WTC11 (cell line): ENCODE measurements around the gene MCUR1.

Experiments
- ATF1 ChIP-seq: sonication (generic); formaldehyde crosslinking; IDR thresholded peaks from 2 replicates; pipeline ENCODE4 v1.8.1; 2023; ENCODE audit warnings: mild to moderate bottlenecking, moderate library complexity, missing genetic modification reagents
- CREM ChIP-seq: sonication (generic); formaldehyde crosslinking; IDR thresholded peaks from 2 replicates; pipeline ENCODE4 v1.8.1; 2022; ENCODE audit warnings: mild to moderate bottlenecking, missing genetic modification reagents, moderate library complexity
- FOXP1 ChIP-seq: sonication (generic); formaldehyde crosslinking; IDR thresholded peaks from 2 replicates; pipeline ENCODE4 v1.8.0; 2022; ENCODE audit warnings: missing genetic modification reagents, mild to moderate bottlenecking, moderate library complexity, borderline replicate concordance
- JUN ChIP-seq: sonication (generic); formaldehyde crosslinking; IDR thresholded peaks from 2 replicates; pipeline ENCODE4 v1.8.0; 2023; ENCODE audit warnings: mild to moderate bottlenecking, missing genetic modification reagents
- NFE2L1 ChIP-seq: sonication (generic); formaldehyde crosslinking; IDR thresholded peaks from 2 replicates; pipeline ENCODE4 v1.8.1; 2023; ENCODE audit warnings: missing genetic modification reagents
- NR3C1 ChIP-seq: sonication (generic); formaldehyde crosslinking; conservative IDR thresholded peaks from 2 replicates; pipeline ENCODE4 v1.8.1; 2023; ENCODE audit warnings: low read depth, mild to moderate bottlenecking, missing genetic modification reagents
- SP1 ChIP-seq: sonication (generic); formaldehyde crosslinking; conservative IDR thresholded peaks from 2 replicates; pipeline ENCODE4 v1.8.1; 2022; ENCODE audit warnings: missing genetic modification reagents
- ZNF281 ChIP-seq: sonication (generic); formaldehyde crosslinking; IDR thresholded peaks from 2 replicates; pipeline ENCODE4 v1.8.0; 2023; ENCODE audit warnings: mild to moderate bottlenecking, missing genetic modification reagents
- TF ChIP-seq, protein P1 (sequence below): sonication (generic); formaldehyde crosslinking; conservative IDR thresholded peaks from 2 replicates; pipeline ENCODE4 v1.8.1; 2022; ENCODE audit warnings: mild to moderate bottlenecking, missing genetic modification reagents
- TF ChIP-seq, protein P2 (sequence below): fragments of 200-600 bp; IDR thresholded peaks from 2 replicates; pipeline ENCODE4 v1.8.0; 2022; ENCODE audit warnings: antibody characterized with exemption
- TF ChIP-seq, protein P3 (sequence below): sonication (generic); formaldehyde crosslinking; IDR thresholded peaks from 2 replicates; pipeline ENCODE4 v1.8.1; 2022; ENCODE audit warnings: mild to moderate bottlenecking, missing genetic modification reagents, moderate library complexity, borderline replicate concordance

GRCh38 chr6:13832778-13833177 lies 18.4 kb upstream of the MCUR1 start:
- TF ChIP-seq, protein P1, sequence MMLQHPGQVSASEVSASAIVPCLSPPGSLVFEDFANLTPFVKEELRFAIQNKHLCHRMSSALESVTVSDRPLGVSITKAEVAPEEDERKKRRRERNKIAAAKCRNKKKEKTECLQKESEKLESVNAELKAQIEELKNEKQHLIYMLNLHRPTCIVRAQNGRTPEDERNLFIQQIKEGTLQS, result no peak
- TF ChIP-seq NR3C1 (CRISPR knock-in tag), result no peak
- TF ChIP-seq, protein P2, sequence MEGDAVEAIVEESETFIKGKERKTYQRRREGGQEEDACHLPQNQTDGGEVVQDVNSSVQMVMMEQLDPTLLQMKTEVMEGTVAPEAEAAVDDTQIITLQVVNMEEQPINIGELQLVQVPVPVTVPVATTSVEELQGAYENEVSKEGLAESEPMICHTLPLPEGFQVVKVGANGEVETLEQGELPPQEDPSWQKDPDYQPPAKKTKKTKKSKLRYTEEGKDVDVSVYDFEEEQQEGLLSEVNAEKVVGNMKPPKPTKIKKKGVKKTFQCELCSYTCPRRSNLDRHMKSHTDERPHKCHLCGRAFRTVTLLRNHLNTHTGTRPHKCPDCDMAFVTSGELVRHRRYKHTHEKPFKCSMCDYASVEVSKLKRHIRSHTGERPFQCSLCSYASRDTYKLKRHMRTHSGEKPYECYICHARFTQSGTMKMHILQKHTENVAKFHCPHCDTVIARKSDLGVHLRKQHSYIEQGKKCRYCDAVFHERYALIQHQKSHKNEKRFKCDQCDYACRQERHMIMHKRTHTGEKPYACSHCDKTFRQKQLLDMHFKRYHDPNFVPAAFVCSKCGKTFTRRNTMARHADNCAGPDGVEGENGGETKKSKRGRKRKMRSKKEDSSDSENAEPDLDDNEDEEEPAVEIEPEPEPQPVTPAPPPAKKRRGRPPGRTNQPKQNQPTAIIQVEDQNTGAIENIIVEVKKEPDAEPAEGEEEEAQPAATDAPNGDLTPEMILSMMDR, result no peak
- no peak for TF ChIP-seq JUN (CRISPR knock-in tag)
- no peak for TF ChIP-seq ZNF281 (CRISPR knock-in tag)
- TF ChIP-seq, protein P3, sequence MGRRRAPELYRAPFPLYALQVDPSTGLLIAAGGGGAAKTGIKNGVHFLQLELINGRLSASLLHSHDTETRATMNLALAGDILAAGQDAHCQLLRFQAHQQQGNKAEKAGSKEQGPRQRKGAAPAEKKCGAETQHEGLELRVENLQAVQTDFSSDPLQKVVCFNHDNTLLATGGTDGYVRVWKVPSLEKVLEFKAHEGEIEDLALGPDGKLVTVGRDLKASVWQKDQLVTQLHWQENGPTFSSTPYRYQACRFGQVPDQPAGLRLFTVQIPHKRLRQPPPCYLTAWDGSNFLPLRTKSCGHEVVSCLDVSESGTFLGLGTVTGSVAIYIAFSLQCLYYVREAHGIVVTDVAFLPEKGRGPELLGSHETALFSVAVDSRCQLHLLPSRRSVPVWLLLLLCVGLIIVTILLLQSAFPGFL (CRISPR knock-in tag), result no peak
- TF ChIP-seq CREM, result no peak
- TF ChIP-seq SP1 (CRISPR knock-in tag), result no peak
- TF ChIP-seq FOXP1, result no peak
- TF ChIP-seq NFE2L1 (CRISPR knock-in tag), result no peak
- no peak for TF ChIP-seq ATF1 (CRISPR knock-in tag)
